ENCODE results near the gene ELMOD1.
A peak's percentile ranks its signal among the peaks of the same experiment; 100 is the strongest.
"Not testable (repeated sequence)": the region's sequence is repeated elsewhere in the genome, so short reads cannot be mapped to it uniquely, and the experiment has no call there.

Gene ELMOD1

DNA sequence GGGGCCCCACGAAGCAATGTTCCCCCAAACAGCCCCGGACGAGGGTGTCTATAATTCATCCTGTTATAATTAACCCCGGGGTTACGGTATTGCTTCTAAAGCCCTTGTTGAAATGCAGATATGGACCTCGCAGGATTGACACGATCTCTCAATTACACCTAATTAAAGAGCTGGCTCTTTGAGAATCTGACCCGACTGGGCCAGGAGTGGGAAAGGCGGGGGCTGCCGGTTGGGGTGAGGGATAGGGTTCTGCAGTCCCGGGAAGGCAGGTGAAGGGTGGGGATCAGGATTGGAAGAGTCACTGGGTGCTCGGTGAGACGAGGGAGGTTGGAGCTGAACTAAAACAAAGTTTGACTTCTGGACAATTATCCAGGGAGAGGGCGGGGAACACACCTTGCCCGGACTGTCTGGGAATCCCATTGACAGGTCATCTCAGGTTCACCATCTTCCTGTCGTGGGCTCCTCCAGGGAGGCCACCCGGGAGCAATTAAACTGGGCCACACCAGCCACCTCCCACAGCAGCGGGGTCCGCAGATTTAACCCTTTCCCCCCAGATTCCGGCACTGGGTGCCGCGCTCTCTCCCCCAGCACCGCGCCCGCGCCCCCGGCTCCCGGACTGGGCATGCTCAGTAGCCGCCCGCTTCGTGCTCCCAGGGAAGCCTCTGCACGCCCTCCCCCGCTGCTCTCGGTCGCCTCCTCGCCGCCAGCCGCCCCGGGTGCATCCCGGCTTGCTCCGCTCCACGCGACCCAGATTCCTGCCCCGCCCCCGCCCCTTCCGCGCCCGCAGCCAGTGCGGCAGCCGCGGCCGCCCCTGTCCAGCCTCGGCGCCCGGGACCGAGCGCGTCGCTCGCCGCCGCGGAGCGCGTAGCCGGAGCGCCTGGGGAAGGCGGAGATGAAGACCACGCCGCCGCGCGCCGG is at the start of gene ELMOD1:
ELMOD1 (plus strand) TSS at position 688 of the 918 bp plus-strand sequence. CDS start 27,043 bp downstream, outside the sequence.
- peak; percentile 21 for DNase-seq (ENCODE audit: low read depth)

DNA sequence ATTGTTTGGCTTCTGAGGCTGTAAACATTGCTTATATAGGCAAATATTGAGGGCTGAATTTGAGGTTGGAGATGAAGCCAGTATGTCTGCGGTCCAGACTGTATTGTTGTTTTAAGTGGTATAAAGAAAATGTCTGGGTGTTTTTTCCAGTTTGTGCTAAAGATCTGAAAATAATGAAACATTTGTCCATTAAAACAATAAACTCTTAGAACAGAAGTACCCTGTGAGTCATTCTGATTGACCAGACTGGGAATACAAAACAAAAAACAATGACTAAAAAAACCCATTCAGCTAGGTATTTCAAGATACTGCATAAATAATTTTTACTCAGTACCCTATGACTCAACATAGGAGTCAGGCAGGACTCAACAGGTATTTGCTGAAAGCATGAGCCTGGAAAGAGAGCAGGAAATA is 45.8 kb upstream of the ELMOD1 start:
- DNase-seq (ENCODE audit: low read depth) = no peak

DNA sequence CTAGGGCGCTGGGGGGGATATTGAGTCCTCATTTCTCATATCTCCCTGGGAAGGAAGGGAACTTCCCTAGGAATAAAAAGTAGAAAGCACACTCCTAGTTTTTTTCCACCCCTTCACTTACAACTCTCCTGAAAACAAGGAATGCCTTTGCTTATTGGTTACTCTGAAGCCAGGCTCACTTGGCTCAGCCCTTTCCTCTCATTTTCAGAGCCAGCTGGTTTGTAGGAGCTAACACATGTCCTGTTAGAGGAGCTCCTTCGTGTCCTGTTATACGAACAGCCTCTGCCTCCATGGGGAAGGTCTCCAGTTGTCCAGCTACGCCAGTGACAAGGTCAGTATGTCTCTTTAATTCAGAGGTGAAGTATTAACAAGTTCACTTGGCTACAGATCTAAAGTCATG is 43.0 kb upstream of the ELMOD1 start:
- no peak for DNase-seq (ENCODE audit: low read depth)

DNA sequence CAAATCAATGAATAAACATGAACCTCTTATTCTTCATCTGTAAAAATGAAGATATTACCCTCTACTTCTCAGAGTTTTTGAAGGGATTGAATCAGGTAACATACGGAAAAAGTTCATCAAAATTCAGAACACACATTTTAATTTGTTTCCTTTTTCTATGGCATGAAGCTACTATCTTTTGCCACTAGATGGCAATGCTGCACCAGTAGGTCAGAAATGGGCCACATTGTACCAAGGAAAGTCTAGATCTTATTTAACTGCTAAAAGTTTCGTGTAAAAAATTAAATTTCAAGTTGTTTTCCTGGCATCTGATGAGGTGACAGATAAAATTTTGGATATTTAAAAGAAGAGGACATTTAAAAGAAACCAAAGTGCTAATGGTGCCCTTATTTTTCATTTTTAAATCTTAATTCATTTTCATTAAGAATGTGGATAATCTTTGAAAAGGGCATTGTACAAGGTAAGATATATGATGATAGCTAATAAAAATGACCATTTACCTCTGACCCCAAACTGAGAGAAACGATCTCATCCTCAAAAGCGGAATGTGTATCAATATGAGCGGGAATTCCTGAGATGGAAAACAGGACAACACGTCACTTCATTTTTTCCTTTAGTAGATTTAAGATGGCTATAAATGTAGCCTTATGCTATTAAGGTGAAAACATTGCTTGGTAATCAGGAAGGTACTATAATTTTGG is 41.5 kb upstream of the ELMOD1 start:
- peak; percentile 27 for DNase-seq (ENCODE audit: low read depth)

DNA sequence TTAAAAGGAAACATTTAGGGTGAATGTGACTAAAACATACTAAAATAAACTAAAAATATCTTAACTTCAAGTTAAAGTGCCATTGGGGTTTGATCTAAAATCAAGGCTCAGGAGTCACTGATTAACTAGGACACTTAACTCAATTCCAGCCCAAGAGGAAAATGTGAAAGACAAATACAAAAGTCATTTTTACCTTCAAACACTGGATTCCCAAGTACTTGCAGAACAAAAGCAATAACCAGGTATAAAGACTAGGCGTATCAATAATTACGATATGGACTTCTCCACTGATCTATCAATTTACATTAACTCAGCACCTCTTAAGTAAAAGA is 41.0 kb upstream of the ELMOD1 start:
- no peak for DNase-seq (ENCODE audit: low read depth)

DNA sequence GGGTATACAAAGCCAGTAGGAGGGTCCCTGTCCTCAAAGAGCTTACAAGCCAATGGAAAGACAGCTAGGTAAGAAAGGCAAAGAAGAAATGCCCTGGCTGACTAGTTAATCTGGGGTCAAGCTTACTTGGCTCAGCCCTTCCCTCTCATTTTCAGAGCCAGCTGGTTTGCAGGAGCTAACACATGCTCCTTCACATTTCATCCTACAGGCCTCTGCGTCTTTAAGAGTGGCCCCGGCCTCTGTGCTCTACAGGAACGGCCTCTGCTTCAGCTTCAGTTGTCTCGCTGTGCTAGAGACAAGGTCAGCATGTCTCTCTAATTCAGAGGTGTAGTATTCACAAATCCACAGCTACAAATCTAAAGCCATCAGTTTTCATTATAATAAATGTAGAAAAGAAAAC is 40.6 kb upstream of the ELMOD1 start:
- no peak for DNase-seq (ENCODE audit: low read depth)

DNA sequence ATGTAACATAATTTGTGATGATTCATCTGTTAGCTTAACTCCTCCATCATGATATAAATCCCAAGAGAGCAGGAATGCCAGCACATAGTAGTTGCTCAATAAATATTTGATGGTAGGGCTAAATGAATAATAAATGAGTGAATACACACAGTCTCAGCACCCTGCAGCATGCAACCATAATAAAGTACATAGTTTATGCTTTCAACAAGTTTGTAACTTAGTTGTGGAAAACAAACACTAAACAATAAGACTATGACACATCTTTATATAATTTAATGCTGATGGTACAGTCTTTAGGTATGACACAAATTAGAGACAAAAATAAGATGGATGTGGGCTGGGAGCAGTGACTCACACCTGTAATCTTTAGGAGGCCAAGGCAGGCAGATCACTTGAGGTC is 29.3 kb upstream of the ELMOD1 start:
- DNase-seq (ENCODE audit: low read depth) = peak; percentile 73

DNA sequence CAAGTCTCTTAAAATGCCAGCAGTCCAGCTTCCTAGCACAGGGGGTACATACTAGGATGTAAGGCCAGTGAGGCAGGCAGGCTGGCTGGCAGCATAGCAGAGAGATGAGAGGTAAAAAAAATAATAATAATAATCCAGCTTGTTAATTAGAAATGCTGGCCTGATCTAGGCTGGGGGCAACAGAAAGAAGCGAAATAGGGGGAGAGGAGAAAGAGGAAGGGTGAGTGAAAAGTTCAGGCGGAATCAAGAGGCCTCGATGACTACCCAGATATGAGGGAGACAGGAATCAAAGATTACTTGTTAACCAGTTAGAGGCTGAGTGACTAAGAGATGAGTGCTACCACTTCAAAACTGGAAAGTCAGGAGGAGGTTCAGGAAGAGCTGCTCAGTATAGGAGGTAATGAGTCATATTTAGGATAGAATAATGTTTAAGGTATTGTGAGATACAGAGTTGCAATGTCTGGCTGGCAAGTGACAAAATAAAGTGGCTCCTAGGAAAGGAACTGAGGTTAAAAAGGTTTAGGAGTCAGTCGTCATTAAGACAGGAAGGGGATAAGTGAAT is 28.2 kb upstream of the ELMOD1 start:
- DNase-seq (ENCODE audit: low read depth) = no peak

DNA sequence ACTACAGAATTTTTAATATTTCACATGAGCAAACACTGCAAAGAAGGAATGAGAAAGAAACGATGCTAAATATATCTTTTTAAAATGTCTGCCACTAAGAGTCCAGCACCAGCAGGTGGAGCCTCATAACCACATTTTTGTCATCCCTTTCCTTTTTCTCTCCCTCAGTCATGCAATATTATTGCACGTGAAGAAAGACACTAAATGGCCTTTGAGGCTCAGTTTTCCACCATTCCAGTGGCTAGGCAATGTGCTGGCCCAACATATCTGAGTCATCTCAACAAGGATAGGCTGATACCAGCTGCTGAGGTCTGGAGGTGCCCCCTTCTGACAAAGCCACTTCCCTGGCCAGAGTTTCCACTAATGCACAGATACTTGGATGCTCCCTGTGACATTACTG is 27.2 kb upstream of the ELMOD1 start:
- DNase-seq (ENCODE audit: low read depth) = peak; percentile 51

DNA sequence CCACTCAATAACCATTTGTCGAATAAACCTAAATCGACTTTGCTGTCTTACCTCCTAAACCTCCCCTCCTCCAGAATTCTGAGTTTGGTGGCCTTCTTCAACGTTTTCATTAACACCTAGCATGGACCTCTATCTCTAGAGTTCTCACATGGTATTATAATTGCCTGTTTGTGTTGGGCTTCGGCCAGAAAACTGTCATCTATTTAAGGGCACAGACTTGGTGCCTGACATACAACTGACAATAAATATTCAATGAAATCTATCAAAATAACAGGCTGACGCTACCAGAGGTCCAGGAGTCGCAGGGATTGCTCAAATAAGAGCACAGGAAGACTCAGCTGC is 26.1 kb upstream of the ELMOD1 start:
- DNase-seq (ENCODE audit: low read depth) = no peak

DNA sequence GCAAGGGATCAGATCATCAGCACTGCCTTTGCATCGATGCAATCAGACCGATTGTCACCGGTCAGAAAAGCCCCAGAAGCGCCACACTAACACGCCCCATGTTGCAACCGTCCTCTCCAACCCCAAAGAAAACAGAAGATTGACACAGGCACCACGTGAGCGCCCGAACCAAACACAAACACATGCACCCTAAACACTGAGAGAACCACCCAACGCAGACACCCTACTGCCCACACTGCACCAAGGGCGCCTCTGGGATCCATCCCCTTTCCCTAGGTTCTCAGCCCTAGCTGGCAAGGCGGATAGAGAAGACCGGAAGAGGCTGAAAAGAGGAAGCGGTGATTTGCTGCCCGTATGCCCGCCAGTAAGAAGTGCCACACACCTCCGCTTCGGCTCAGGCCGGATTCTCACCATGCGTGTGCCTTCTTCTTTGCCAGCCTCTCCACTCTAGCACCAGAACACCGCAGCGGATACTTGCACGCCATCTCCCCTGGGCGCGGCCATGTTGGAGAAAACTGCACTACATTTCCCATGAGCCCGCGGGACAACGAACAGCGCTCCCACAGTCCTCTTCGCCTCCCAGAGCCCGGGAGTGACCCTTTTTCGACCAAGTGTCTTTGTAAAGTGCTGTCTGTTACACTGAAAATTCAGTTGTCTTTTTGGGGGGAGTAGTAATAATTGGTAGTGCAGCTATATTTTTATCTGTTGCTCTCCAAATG is 25.6 kb upstream of the ELMOD1 start, which contains the start of gene ALKBH8:
ALKBH8 (minus strand) TSS at position 517 of the 719 bp plus-strand sequence. CDS start 4,842 bp downstream, outside the sequence.
- DNase-seq (ENCODE audit: low read depth) = peak; percentile 58

DNA sequence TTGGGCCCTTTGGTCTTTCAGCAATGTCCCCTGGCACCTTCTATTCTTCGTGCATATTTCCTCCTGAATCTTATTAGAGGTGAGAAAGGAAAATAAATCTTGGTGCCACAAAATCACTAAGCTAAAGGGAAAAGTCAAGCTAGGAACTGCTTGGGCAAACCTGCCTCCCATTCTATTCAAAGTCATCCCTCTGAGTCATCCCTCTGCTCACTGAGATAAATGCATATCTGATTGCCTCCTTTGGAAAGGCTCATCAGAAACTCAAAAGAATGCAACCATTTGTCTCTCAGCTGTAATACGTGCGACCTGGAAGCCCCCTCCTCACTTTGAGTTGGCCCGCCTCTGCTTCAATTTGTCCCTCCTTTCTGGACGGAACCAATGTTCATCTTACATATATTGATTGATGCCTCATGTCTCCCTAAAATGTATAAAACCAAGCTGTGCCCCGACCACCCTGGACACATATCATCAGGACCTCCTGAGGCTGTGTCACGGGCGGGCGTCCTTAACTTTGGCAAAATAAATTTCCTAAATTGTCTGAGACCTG is 24.9 kb upstream of the ELMOD1 start:
- DNase-seq (ENCODE audit: low read depth) = not testable (repeated sequence)

DNA sequence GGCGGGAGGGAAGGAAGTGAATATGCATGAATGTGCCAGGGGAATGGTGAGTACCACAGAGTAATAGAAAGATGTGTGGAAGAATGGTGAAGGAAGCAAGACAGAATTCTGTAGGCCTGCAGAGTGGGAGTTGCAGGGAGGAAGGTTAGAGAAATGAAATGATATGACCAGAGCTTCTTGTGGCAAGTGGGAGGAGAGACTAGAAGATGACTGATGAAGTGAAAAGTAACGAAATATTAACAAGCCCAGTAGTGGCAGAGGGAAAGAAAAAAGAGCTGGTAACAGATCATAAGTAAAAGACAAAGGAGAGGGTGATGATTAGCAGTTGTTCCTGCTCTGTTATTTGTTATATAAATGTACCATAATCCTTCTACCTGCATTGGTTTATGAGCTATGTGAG is 24.4 kb upstream of the ELMOD1 start:
- DNase-seq (ENCODE audit: low read depth) = no peak

DNA sequence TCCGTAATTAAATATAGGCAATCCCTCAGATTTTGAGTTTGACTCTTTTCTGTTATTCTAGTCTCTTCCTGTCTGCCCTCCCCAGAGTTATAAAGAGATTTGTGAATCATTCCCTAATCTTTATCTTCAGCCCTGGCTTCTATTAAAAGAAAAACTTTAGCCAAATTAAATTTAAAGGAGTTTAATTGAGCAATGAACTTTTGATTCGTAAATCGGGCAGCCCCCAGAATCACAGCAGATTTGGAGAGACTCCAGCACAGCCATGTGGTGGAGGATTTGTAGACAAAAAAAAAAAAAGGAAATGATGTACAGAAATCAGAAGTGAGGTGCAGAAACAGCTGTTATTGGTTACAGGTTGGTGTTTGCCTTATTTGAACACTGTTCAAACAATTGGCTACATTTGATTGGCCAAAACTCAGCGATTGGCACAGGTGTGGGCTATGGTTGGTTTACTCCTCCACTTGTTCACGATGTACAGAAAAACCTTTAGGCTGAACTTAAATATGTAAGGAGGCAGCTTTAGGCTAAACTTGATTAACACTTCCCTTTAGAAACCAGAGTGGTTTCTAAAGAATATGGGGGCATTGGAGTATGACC is 23.1 kb upstream of the ELMOD1 start:
- no peak for DNase-seq (ENCODE audit: low read depth)

DNA sequence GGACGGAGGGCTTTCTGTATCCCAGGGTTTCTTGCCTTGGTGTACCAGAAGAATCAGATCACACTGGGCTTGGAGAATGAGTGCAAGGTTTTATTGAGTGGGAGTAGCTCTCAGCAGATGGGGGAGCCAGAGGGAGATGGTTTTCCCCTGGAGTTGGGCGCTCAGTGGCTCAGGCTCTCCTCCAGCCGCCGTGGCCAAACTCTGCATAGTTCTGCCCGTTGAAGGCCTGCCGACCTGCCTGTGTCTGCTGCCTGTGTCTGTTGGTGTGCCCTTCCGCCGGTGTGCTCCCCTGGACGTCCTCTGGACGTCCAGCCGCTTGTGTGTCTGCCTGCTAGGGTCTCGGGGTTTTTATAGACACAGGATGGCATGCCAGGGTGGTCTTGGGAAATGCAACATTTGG is 20.9 kb upstream of the ELMOD1 start:
- no peak for DNase-seq (ENCODE audit: low read depth)

DNA sequence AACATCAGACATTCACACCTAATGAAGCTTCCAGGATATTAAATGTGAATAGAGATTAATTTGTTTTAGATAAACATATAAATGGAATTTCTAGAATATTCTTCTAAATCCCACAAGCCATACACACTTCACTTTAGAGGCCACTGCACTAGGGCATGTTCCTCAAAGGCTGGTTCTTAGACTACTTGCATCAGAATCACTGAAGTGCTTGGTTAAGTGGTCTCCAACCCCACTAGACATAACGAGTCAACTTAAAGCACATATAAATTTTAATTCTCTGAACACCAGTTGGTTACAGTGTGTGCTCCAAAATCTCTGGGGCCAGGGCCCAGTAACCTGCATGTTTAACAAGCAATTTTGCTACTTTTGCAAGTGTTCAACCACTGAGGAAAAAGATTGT is 17.5 kb upstream of the ELMOD1 start:
- DNase-seq (ENCODE audit: low read depth) = no peak

DNA sequence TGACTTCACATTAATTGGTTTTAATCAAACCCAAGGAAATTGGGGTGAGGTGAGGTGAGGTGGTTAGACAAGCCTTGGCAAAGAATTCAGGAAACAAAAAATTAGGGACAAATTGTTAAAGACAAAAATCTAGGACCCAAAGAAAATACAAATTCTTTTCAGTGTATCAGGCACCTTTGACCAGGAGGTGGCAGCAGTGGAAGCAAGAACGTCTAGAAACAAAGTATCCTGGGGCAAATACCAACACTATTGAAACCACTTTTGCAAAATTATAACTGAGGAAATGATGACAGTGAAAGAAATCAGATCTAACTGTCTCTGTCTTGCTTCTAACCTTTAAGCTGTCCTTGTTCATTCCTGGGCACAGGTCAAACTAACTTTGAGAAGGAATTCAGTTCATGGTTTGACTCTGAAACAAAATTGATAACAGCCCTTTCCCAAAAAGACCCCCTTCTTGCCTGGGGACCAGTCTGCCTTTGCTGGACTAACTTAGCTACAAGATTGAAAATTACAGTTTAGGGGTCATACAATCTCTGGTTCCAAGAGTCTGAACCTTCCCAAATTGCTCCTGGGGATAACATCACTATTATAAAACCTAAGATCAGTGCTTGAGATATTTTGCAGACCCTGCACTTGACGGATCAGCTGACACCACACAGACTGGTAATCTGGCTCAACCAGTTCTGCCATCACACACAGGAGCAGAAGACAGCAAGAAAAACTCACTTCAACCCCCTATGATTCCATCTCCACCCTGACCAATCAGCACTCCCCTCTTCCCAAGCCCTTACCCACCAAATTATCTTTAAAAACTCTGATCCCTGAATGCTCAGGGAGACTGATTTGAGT is 14.2 kb upstream of the ELMOD1 start:
- peak; percentile 33 for DNase-seq (ENCODE audit: low read depth)

DNA sequence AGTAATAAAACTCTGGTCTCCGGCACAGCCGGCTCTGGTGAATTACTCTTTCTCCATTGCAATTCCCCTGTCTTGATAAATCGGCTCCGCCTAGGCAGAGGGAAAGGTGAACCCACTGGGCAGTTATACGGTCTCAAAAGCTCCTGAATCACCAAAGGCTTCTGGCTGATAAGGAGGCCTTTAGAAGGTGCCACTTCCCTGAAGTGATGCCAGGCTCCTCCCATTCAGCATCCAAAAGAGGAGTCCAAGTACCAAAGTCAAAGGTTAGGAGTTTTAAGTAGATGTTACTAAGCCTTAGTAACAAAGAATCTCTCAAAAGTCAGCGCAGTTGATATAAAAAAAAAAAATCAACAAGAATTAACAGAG is 13.6 kb upstream of the ELMOD1 start:
- DNase-seq (ENCODE audit: low read depth) = no peak

DNA sequence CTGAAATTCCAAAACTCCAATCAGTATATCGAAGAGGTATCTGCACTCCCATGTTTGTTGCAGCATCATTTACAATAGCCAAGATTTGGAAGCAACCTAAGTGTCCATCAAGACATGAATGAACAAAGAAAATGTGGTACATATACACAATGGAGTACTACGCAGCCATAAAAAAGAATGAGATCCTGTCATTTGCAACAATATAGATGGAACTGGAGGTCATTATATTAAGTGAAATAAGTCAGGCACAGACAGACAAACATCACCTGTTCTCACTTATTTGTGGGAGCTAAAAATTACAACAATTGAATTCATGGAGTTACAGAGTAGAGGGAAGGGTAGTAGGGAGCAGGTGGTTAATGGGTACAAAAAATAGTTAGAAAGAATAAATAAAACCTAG is 11.8 kb upstream of the ELMOD1 start:
- not testable (repeated sequence) for DNase-seq (ENCODE audit: low read depth)

DNA sequence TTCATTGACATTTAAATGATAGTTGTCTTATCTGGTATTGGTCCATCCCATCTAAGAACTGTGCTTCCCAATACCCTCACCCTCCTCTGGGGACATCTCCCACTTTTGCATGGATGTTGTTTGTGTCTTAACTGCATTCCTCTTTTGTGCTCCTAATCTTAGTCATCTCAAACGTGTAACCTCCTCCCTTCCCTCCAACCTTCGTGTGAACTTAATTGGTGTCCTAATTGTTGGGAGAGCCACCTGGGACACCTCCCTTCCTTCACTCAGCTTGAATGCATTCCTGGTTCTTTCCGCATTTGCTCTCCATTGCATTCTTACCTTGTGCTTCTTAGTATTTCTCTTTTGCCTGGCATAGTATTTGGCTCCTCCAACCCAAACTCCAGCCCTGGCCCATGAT is 9.8 kb upstream of the ELMOD1 start:
- DNase-seq (ENCODE audit: low read depth) = no peak
